PC-9 (cell line): ENCODE data around the gene THBD. TPM values are rescaled to one million over a fixed set of nuclear protein-coding genes. Genes with fewer than 3 reads are reported as not detected.

Experiments used
- BruUV-seq: library from RNA; stranded (reverse); fragments of 400-500 nt; replicated peaks from 2 replicates; lab custom pipeline; 2021; lab: Mats Ljungman, UMichigan
- CTCF ChIA-PET: fragments of 300-600 bp; sonication (Branson Sonifier 250); formaldehyde crosslinking; loops from one replicate; lab custom pipeline; 2022; ENCODE audit warnings: antibody characterized with exemption; lab: Charles Lee
- POLR2A ChIA-PET: fragments of 300-600 bp; sonication (Branson Sonifier 250); formaldehyde crosslinking; loops from one replicate; lab custom pipeline; 2022; ENCODE audit warnings: antibody characterized with exemption; ENCODE audit not compliant: unreplicated experiment; lab: Charles Lee
- DNase-seq, 2 experiments: peaks; one replicate each; pipeline versions ENCODE4 v3.0.0 to v3.0.0-alpha.2; 2015 to 2022; ENCODE audit warnings: mixed read lengths in 1 of 2
- H2AFZ ChIP-seq: fragments of 200-600 bp; sonication (generic); 2 replicates; pipeline ENCODE4 v1.8.1; 2017; ENCODE audit warnings: antibody characterized with exemption
- H3F3A ChIP-seq: fragments of 200-600 bp; sonication (generic); 2 replicates; pipeline ENCODE4 v1.8.1; 2017; ENCODE audit warnings: antibody characterized with exemption, mild to moderate bottlenecking, low read depth; ENCODE audit not compliant: insufficient read depth
- H3K27ac ChIP-seq: fragments of 200-600 bp; sonication (generic); 2 replicates; pipeline ENCODE4 v1.6.1; 2016; ENCODE audit warnings: mixed run types
- H3K27me3 ChIP-seq: fragments of 200-600 bp; sonication (generic); 2 replicates; pipeline ENCODE4 v1.6.1; 2016; ENCODE audit warnings: low read depth, mixed run types; ENCODE audit not compliant: insufficient read depth
- H3K36me3 ChIP-seq: fragments of 200-600 bp; sonication (generic); 2 replicates; pipeline ENCODE4 v1.6.1; 2016; ENCODE audit warnings: low read depth, mixed run types
- H3K4me1 ChIP-seq: fragments of 200-600 bp; sonication (generic); replicated peaks from 2 replicates; pipeline ENCODE4 v1.6.1; 2016; ENCODE audit warnings: mixed run types; ENCODE audit not compliant: insufficient read depth
- H3K4me2 ChIP-seq: fragments of 200-600 bp; sonication (generic); 2 replicates; pipeline ENCODE4 v1.6.1; 2017; ENCODE audit warnings: mixed run types
- H3K4me3 ChIP-seq: fragments of 200-600 bp; sonication (generic); 2 replicates; pipeline ENCODE4 v1.6.1; 2016; ENCODE audit warnings: mixed run types
- H3K79me2 ChIP-seq: fragments of 200-600 bp; sonication (generic); 2 replicates; pipeline ENCODE4 v1.6.1; 2017; ENCODE audit warnings: low read depth, mixed run types
- H3K9me2 ChIP-seq: fragments of 200-600 bp; sonication (generic); 2 replicates; pipeline ENCODE4 v1.8.1; 2017; ENCODE audit warnings: mild to moderate bottlenecking; ENCODE audit not compliant: insufficient read depth
- H3K9me3 ChIP-seq: fragments of 200-600 bp; sonication (generic); 2 replicates; pipeline ENCODE4 v1.8.1; 2016; ENCODE audit warnings: low read depth; ENCODE audit not compliant: insufficient read depth
- H4K20me1 ChIP-seq: fragments of 200-600 bp; sonication (generic); 2 replicates; pipeline ENCODE4 v1.8.1; 2017; ENCODE audit not compliant: insufficient read depth
- EZH2 ChIP-seq: fragments of 200-600 bp; sonication (generic); IDR thresholded peaks from 2 replicates; pipeline ENCODE4 v1.8.0; 2017; ENCODE audit warnings: antibody characterized with exemption, low read depth
- intact Hi-C: fragments of 100-400 bp; cut with micrococcal nuclease; formaldehyde crosslinking; loops from one replicate; pipeline ENCODE4 v1.10.0; 2022; ENCODE audit not compliant: unreplicated experiment
- total RNA-seq: library from RNA; stranded (reverse); gene quantifications from 2 replicates; pipeline ENCODE4 v1.2.3, GENCODE V29; 2021
- TF ChIP-seq, protein P1 (sequence below): fragments of 200-600 bp; sonication (generic); conservative IDR thresholded peaks from 2 replicates; pipeline ENCODE4 v1.6.1; 2017; ENCODE audit warnings: mixed run types, antibody characterized with exemption, mild to moderate bottlenecking, moderate library complexity

The THBD gene
- total RNA-seq, 1 experiment from 2014 or later: 1.7 TPM

DNA sequence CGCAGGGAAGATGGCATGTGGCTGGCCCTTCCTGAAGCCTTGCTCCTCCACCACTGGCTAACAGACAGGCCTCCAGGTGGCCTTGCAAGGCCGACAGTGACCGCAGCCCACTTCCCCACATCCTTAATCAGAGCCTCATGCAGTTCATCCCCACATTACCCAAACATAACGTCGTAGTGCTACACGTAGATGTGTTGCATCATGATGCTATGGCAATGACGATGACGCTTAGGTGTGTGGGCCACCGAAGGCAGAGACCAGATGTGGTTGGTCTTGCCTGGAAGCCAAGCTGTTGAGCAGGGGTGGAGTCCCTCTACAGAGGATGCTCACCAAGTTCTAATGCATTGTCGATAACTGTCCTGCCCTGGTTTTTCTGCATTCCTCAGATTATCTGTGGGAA lies 31.0 kb upstream of the THBD start:
- TF ChIP-seq, protein P1, sequence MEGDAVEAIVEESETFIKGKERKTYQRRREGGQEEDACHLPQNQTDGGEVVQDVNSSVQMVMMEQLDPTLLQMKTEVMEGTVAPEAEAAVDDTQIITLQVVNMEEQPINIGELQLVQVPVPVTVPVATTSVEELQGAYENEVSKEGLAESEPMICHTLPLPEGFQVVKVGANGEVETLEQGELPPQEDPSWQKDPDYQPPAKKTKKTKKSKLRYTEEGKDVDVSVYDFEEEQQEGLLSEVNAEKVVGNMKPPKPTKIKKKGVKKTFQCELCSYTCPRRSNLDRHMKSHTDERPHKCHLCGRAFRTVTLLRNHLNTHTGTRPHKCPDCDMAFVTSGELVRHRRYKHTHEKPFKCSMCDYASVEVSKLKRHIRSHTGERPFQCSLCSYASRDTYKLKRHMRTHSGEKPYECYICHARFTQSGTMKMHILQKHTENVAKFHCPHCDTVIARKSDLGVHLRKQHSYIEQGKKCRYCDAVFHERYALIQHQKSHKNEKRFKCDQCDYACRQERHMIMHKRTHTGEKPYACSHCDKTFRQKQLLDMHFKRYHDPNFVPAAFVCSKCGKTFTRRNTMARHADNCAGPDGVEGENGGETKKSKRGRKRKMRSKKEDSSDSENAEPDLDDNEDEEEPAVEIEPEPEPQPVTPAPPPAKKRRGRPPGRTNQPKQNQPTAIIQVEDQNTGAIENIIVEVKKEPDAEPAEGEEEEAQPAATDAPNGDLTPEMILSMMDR: no peak
- no peak for TF ChIP-seq EZH2
- no TSS peak for BruUV-seq
- CTCF ChIA-PET: no interaction called here
- H3K79me2 ChIP-seq: no peaks in the 10 kb centered on the region
- no peak for DNase-seq
- no peak overlapping the region for H2AFZ ChIP-seq
- H3K4me1 ChIP-seq: no peaks in the 10 kb centered on the region
- H4K20me1 ChIP-seq: no peaks in the 10 kb centered on the region
- POLR2A ChIA-PET: no interaction called here
- H3K4me2 ChIP-seq: no peak overlapping the region
- H3K4me3 ChIP-seq: no peak overlapping the region
- H3K27me3 ChIP-seq: no peaks in the 10 kb centered on the region
- no peak overlapping the region for H3K27ac ChIP-seq
- no peaks in the 10 kb centered on the region for H3K9me2 ChIP-seq
- no peaks in the 10 kb centered on the region for H3K9me3 ChIP-seq
- no peaks in the 10 kb centered on the region for H3K36me3 ChIP-seq
- peaks cover 6% of the 10 kb centered on the region; the same call in 1 of the 2 replicates for H3F3A ChIP-seq
- intact Hi-C loops: no loop called here

- intact Hi-C loops: no loop called here
- no peaks in the 10 kb centered on the region for H3K27me3 ChIP-seq
- no peak for TF ChIP-seq EZH2
- TF ChIP-seq, protein P1: no peak
- no peak overlapping the region for H3K4me3 ChIP-seq
- no peaks in the 10 kb centered on the region for H3K79me2 ChIP-seq
- H4K20me1 ChIP-seq: no peaks in the 10 kb centered on the region
- ChIA-PET POLR2A (no interaction called here), CTCF (no interaction called here)
- no TSS peak for BruUV-seq
- peaks cover 6% of the 10 kb centered on the region; the same call in 1 of the 2 replicates for H3F3A ChIP-seq
- H3K4me2 ChIP-seq: no peak overlapping the region
- no peaks in the 10 kb centered on the region for H3K9me2 ChIP-seq
- H3K36me3 ChIP-seq: no peaks in the 10 kb centered on the region
- no peak for DNase-seq
- H3K4me1 ChIP-seq: no peaks in the 10 kb centered on the region
- no peaks in the 10 kb centered on the region for H3K9me3 ChIP-seq
- no peak overlapping the region for H2AFZ ChIP-seq
- no peak overlapping the region for H3K27ac ChIP-seq
Observed at GRCh38 chr20:23079926-23080325, 30.5 kb upstream of the THBD start.

DNA sequence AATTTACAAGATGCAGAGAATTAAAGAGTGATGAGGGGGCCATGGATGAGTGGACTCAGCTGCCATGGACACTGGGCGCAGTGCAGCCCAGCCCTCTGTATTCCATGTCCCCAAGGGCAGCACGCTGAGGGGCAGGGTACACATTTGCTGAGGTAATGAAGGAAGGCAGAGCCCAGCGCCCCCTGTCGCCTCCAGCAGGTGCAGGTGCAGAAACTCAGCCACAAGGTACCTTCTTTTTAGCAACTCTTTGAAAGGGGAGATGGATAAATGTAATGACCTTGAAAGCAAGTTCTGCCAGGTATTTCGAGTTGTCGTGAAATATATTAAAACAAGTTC lies 29.5 kb upstream of the THBD start:
- Histone ChIP-seq H3K27ac (no peak overlapping the region), H3K4me2 (no peak overlapping the region), H3K79me2 (no peaks in the 10 kb centered on the region), H3K9me3 (no peaks in the 10 kb centered on the region), H3K27me3 (no peaks in the 10 kb centered on the region), H4K20me1 (no peaks in the 10 kb centered on the region), H3K9me2 (no peaks in the 10 kb centered on the region), H3K4me1 (no peaks in the 10 kb centered on the region), H3K4me3 (no peak overlapping the region), H3F3A (peaks cover 6% of the 10 kb centered on the region; the same call in 1 of the 2 replicates), H3K36me3 (no peaks in the 10 kb centered on the region), H2AFZ (no peak overlapping the region)
- POLR2A ChIA-PET: no interaction called here
- no peak for DNase-seq
- CTCF ChIA-PET: no interaction called here
- intact Hi-C loops: no loop called here
- BruUV-seq: no TSS peak
- TF ChIP-seq, protein P1: peak; percentile 47; the same call in 1 of the 2 replicates
- no peak for TF ChIP-seq EZH2
